Measurements from ENCODE around the gene PYDC2. TPM values are rescaled to one million over a fixed set of nuclear protein-coding genes. Genes with fewer than 3 reads are reported as not detected.

The PYDC2 gene
- polyA plus RNA-seq, 2 of the 4 experiments (the other 2 are of a cell fraction): not detected

DNA sequence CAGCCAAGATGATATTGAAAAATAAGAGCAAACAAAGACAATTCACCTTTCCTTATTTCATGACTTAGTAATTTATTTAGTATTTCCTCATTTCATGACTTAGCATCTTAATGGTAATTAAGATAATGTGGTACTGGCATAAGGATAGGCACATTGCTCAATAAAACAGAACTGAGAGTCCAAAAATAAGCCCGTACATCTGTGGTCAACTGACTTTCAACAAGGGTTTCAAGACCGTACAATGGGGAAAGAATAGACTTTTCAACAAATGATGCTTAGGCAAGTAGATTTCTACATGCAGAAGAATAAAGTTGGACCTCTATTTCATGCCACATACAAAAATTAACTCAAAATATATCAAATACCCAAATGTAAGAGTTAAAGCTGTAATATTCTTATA is 603 bp upstream of the PYDC2 start (continued):
- TF ChIP-seq, protein P1, sequence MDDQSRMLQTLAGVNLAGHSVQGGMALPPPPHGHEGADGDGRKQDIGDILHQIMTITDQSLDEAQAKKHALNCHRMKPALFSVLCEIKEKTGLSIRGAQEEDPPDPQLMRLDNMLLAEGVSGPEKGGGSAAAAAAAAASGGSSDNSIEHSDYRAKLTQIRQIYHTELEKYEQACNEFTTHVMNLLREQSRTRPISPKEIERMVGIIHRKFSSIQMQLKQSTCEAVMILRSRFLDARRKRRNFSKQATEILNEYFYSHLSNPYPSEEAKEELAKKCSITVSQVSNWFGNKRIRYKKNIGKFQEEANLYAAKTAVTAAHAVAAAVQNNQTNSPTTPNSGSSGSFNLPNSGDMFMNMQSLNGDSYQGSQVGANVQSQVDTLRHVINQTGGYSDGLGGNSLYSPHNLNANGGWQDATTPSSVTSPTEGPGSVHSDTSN (IDR thresholded peaks at IDR 0.05): no peak
- no peak for TF ChIP-seq EHMT2 (IDR thresholded peaks at IDR 0.05; ENCODE audit: low read depth)

DNA sequence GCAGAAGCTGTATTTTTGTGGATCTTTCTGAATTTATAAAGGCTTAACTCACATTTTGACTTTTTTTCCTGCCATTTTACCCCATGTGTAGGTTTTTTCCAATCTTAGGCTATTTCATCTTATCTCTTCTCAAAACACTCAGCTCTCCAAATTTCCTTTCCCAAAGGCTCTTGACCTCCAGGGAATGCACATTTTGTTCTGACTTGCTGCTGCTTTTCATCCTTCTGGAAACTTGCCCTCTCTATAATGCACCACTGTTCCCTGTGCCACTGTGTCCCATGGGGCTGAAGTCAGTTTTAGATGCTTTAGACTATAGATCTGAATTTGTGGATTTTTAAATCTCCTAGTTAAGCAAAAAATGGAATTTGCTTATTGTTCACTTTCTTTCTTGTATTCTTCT is 9.1 kb downstream of the PYDC2 start:
- no peaks in the 10 kb centered on the region for H3K4me1 ChIP-seq
- ChIA-PET POLR2A (no interaction called here), CTCF (interaction anchor here (0.8 kb wide), 1 partner anchor 821 kb away, joined by 4 read pairs; no protein-coding TSS in a partner anchor)
- no peak overlapping the region for H3K4me3 ChIP-seq
- no peak for ATAC-seq
- TF ChIP-seq ZC3H11A (IDR thresholded peaks at IDR 0.05): no peak
- no peak for TF ChIP-seq SMC3 (IDR thresholded peaks at IDR 0.05)
- no peak for TF ChIP-seq CBX8 (IDR thresholded peaks at IDR 0.05)
- TF ChIP-seq ZSCAN20 (CRISPR knock-in tag; IDR thresholded peaks at IDR 0.05): no peak
- no peak overlapping the region for H3K4me2 ChIP-seq
- DNase-seq (ENCODE audit: low read depth in 1 of 2, low spot score in 1 of 2): no peak
- FAIRE-seq: no peak
- no peaks in the 10 kb centered on the region for H3K9me3 ChIP-seq
- no peak overlapping the region for H3K27ac ChIP-seq

DNA sequence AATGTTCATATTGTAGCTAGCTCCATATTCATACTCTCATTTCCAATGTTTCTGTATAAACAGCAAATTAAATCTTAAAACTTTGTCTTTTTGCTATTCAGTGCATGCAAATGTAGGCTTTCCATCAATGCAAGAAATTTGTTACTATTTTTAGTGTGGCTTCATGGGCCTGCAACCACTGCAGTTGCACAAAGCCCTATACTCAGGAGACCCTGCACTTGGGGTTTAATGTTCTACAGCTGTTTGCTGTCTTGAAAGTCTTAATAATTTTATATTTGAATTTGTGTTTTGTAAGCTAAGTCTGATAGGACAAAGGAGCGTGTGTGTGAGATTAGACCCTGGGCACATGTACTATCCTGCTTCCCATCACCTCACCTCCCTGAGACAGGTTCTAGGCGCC is 9.6 kb downstream of the PYDC2 start:
- H3K27ac ChIP-seq: no peak overlapping the region
- WGBS (ENCODE audit: missing lambda C conversion rate): 44% methylated on average over 2 of the region's 2 CpGs
- no peak for ATAC-seq
- POLR2A ChIA-PET: no interaction called here
- H3K4me1 ChIP-seq: no peaks in the 10 kb centered on the region
- H3K4me2 ChIP-seq: no peak overlapping the region
- FAIRE-seq: no peak
- no peaks in the 10 kb centered on the region for H3K9me3 ChIP-seq
- CTCF ChIA-PET: interaction anchor here (0.8 kb wide), 1 partner anchor 820 kb away, joined by 4 read pairs; no protein-coding TSS in a partner anchor
- no peak for TF ChIP-seq TP53 (CRISPR knock-in tag; IDR thresholded peaks at IDR 0.05)
- TF ChIP-seq ZC3H11A (IDR thresholded peaks at IDR 0.05): no peak
- no peak for TF ChIP-seq KDM1A (IDR thresholded peaks at IDR 0.05; ENCODE audit: low read depth)
- no peak for TF ChIP-seq EP300 (IDR thresholded peaks at IDR 0.05)
- TF ChIP-seq HOXA7 (CRISPR knock-in tag; IDR thresholded peaks at IDR 0.05): no peak
- TF ChIP-seq NFE2L2 (conservative IDR thresholded peaks at IDR 0.05; ENCODE audit: low read length): no peak
- no peak for TF ChIP-seq SREBF2 (IDR thresholded peaks at IDR 0.05)
- no peak for TF ChIP-seq FOSB (CRISPR knock-in tag; IDR thresholded peaks at IDR 0.05)
- TF ChIP-seq POLR2AphosphoS2 (conservative IDR thresholded peaks at IDR 0.05; ENCODE audit: low read length): no peak
- TF ChIP-seq, protein P2, sequence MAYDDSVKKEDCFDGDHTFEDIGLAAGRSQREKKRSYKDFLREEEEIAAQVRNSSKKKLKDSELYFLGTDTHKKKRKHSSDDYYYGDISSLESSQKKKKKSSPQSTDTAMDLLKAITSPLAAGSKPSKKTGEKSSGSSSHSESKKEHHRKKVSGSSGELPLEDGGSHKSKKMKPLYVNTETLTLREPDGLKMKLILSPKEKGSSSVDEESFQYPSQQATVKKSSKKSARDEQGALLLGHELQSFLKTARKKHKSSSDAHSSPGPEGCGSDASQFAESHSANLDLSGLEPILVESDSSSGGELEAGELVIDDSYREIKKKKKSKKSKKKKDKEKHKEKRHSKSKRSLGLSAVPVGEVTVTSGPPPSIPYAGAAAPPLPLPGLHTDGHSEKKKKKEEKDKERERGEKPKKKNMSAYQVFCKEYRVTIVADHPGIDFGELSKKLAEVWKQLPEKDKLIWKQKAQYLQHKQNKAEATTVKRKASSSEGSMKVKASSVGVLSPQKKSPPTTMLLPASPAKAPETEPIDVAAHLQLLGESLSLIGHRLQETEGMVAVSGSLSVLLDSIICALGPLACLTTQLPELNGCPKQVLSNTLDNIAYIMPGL (CRISPR knock-in tag; IDR thresholded peaks at IDR 0.05; ENCODE audit: borderline replicate concordance): no peak
- TF ChIP-seq SMC3 (IDR thresholded peaks at IDR 0.05): no peak
- no peak for TF ChIP-seq HOXB5 (CRISPR knock-in tag; IDR thresholded peaks at IDR 0.05)
- no peak for TF ChIP-seq RFX5 (IDR thresholded peaks at IDR 0.05)
- TF ChIP-seq, protein P3, sequence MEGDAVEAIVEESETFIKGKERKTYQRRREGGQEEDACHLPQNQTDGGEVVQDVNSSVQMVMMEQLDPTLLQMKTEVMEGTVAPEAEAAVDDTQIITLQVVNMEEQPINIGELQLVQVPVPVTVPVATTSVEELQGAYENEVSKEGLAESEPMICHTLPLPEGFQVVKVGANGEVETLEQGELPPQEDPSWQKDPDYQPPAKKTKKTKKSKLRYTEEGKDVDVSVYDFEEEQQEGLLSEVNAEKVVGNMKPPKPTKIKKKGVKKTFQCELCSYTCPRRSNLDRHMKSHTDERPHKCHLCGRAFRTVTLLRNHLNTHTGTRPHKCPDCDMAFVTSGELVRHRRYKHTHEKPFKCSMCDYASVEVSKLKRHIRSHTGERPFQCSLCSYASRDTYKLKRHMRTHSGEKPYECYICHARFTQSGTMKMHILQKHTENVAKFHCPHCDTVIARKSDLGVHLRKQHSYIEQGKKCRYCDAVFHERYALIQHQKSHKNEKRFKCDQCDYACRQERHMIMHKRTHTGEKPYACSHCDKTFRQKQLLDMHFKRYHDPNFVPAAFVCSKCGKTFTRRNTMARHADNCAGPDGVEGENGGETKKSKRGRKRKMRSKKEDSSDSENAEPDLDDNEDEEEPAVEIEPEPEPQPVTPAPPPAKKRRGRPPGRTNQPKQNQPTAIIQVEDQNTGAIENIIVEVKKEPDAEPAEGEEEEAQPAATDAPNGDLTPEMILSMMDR (IDR thresholded peaks at IDR 0.05): no peak
- TF ChIP-seq, protein P4, sequence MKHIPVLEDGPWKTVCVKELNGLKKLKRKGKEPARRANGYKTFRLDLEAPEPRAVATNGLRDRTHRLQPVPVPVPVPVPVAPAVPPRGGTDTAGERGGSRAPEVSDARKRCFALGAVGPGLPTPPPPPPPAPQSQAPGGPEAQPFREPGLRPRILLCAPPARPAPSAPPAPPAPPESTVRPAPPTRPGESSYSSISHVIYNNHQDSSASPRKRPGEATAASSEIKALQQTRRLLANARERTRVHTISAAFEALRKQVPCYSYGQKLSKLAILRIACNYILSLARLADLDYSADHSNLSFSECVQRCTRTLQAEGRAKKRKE (CRISPR knock-in tag; IDR thresholded peaks at IDR 0.05; ENCODE audit: low read depth): no peak
- TF ChIP-seq EHMT2 (IDR thresholded peaks at IDR 0.05; ENCODE audit: low read depth): no peak
- no peak for DNase-seq (ENCODE audit: low read depth in 1 of 2, low spot score in 1 of 2)
- no peak overlapping the region for H3K4me3 ChIP-seq
